HG03060 (cell line): ENCODE measurements around the gene MALT1.

ENCODE experiments used
- ATAC-seq: cut with Tn5 transposase; IDR thresholded peaks from one replicate; pipeline ENCODE4 v1.9.1; 2021; ENCODE audit warnings: low read depth, moderate number of reproducible peaks; ENCODE audit not compliant: unreplicated experiment

Gene MALT1

DNA sequence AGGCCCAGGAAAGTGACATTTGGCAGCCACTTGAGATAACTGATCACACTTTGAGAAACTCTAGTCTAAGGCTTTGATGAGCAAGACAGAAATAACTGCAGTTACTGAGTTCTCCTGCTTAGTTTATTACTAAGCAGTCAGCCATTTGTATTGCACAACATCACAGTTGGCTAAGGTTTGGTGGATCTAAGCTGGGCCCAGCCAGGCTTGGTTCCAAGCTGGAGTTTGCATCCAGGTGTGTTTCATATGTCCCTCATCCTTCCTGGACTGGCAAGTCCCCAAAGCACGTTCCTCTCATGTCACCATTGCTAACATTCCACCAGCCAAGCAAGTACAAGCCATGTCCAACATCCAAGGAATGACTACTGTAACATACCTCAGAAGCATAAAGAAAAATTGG, 122.1 kb downstream of the MALT1 start:
- ATAC-seq = no peak

DNA sequence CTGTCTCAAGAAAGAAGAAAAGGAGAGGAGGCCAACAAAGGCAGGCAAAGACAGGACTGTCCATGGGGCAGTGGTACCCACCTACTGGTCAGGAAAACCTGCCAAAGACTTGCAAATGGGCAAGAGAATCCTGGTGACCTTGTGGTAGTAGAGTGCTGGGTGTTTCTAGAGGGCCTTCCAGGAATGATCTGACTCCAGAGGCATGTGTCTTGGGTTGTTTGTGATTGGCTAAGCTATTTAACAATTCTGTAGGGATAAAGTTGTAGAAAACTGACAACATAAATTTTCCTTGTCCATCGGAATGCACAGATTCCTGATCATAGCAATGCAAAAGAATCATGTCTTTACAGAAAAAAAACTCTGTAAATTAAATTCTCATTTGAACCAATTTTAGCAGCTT, 125.0 kb downstream of the MALT1 start:
- ATAC-seq = no peak

DNA sequence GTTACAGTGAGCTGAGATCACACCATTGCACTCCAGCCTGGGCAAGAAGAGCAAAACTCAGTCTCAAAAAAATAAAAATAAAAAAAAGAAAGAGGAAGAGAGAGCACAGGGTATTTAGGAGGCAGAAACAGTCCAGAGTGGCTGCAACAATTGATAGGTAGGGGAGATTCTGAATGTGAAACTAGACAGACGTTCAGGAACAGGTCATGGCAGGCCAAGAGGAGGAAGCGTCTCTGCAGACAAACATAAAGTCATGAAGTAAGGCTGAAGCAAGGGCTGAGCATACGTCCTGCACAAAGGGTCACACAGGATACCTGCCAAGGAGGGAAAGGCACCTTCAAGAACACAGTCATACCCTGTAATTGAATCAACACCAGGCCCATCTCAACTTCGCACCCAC, 129.3 kb downstream of the MALT1 start:
- no peak for ATAC-seq

DNA sequence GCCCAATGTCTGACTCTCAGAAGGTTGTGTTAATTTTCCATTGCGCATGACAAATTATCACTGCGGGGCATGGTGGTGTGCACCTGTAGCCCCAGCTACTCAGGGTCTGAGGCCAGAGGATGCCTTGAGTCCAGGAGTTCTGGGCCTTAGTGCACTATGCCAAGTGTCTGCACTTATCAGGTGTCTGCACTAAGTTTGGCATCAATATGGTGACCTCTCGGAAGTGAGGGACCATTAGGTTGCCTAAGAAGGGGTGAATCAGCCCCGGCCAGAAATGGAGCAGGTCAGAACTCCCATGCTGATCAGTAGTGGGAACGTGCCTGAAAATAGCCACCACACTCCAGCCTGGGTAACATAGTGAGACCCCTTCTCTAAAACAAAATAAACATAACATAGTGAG, 131.7 kb downstream of the MALT1 start:
- no peak for ATAC-seq

DNA sequence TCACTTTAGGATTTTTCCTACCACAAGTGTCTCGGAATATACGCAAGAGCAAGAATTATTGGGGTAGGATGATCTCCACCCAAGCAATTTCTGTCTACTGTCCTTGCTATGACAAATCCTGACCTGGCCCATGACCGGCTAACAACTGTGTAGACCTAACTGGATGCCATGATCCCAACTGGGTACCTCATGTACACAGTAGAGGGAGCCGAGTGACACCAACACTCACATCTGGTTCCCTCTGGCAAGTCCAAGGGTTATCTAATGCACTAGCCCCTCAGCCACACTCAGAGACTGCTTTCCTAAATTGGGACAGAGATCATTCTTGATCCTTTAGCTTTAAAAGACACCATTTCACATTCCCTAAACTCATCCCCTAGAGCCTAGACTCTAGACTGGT, 132.7 kb downstream of the MALT1 start:
- no peak for ATAC-seq
